ENCODE results near the gene MBP. TPM values are rescaled to one million over a fixed set of nuclear protein-coding genes. Genes with fewer than 3 reads are reported as not detected.

MBP gene
- total and polyA plus RNA-seq, 2 of the 4 experiments (the other 2 are of a cell fraction): 0.72 to 0.90 TPM

GRCh38 chr18:77044866-77045664 lies 87.5 kb downstream of the MBP start:
- H4K20me1 ChIP-seq (ENCODE audit: insufficient read depth, low read length): no peaks in the 10 kb centered on the region
- no peak overlapping the region for H2BK15ac ChIP-seq (ENCODE audit: low read depth, low read length)
- peak overlapping the region; percentile 65; the same call in 1 of the 2 replicates for H3K23ac ChIP-seq (ENCODE audit: low read depth, low read length)
- dilution Hi-C loops (cut with HindIII; ENCODE audit: low sequenced_read_pairs, unreplicated experiment) (no loop called here), in situ Hi-C loops (cut with MboI; ENCODE audit: low sequenced_read_pairs) (no loop called here), intact Hi-C loops (cut with micrococcal nuclease) (no loop called here)
- H2AK9ac ChIP-seq (replicated peaks; ENCODE audit: low read depth, low read length, poor library complexity): no peak overlapping the region
- H3K79me1 ChIP-seq (ENCODE audit: low read depth in 1 of 2, low read length in 2 of 2): no peaks in the 10 kb centered on the region
- H2AK5ac ChIP-seq (ENCODE audit: low read depth, low read length): no peak overlapping the region
- H2BK5ac ChIP-seq (ENCODE audit: low read depth, low read length, poor library complexity, severe bottlenecking): no peak overlapping the region
- H3K4me3 ChIP-seq (ENCODE audit: insufficient read depth, low read depth, low read length): no peak overlapping the region
- H2BK20ac ChIP-seq (ENCODE audit: low read depth, low read length): no peak overlapping the region
- CTCF ChIA-PET: no interaction called here
- H3K4me2 ChIP-seq (ENCODE audit: low read depth, low read length): no peak overlapping the region
- H3K56ac ChIP-seq (ENCODE audit: extremely low read depth, insufficient read depth, low read length): no peak overlapping the region
- H3K36me3 ChIP-seq (ENCODE audit: control insufficient read depth, insufficient read depth, low read length): no peaks in the 10 kb centered on the region
- no peak overlapping the region for H3K9ac ChIP-seq (ENCODE audit: low read depth, low read length)
- no peak overlapping the region for H3K18ac ChIP-seq (ENCODE audit: low read depth, low read length)
- H3K9me3 ChIP-seq (ENCODE audit: control insufficient read depth, insufficient read depth, low read length): no peaks in the 10 kb centered on the region
- no peak overlapping the region for H4K5ac ChIP-seq (ENCODE audit: low read depth, low read length)
- no peak overlapping the region for H4K8ac ChIP-seq (ENCODE audit: low read depth in 2 of 2, low read length in 2 of 2)
- no peaks in the 10 kb centered on the region for H3K4me1 ChIP-seq (ENCODE audit: control insufficient read depth, insufficient read depth, low read length)
- ATAC-seq (ENCODE audit: low read depth) (no peak), DNase-seq (no peak)
- no peak overlapping the region for H2AFZ ChIP-seq (replicated peaks; ENCODE audit: low read length, poor library complexity)
- H3K14ac ChIP-seq (replicated peaks; ENCODE audit: low read depth, low read length): no peak overlapping the region
- WGBS, 2 experiments (ENCODE audit: extremely low coverage in 2 of 2, insufficient read length in 1 of 2): 73% methylated on average over 6 of the region's 14 CpGs; no CpG with 5 or more reads in 1 of the 2 experiments
- TF ChIP-seq NFE2L2 (IDR thresholded peaks at IDR 0.05; ENCODE audit: low read depth, low read length): no peak
- no peak for TF ChIP-seq RFX5 (IDR thresholded peaks at IDR 0.05; ENCODE audit: low read depth, low read length)
- TF ChIP-seq SMC3 (IDR thresholded peaks at IDR 0.05; ENCODE audit: low read depth, low read length): no peak
- no peak for TF ChIP-seq POLR2A (IDR thresholded peaks at IDR 0.05; ENCODE audit: low read depth, low read length)
- TF ChIP-seq RCOR1 (IDR thresholded peaks at IDR 0.05; ENCODE audit: insufficient replicate concordance, low read length): no peak
- no peak for TF ChIP-seq USF2 (IDR thresholded peaks at IDR 0.05; ENCODE audit: low read depth, low read length)
- no peak for TF ChIP-seq CHD1 (IDR thresholded peaks at IDR 0.05; ENCODE audit: low read depth, low read length)
- TF ChIP-seq RAD21 (IDR thresholded peaks at IDR 0.05; ENCODE audit: low read length): no peak
- TF ChIP-seq MAZ (IDR thresholded peaks at IDR 0.05; ENCODE audit: borderline replicate concordance, low read depth, low read length): no peak
- no peak for TF ChIP-seq ELK1 (IDR thresholded peaks at IDR 0.05; ENCODE audit: borderline replicate concordance, low read depth, low read length)
- no peak for TF ChIP-seq MXI1 (IDR thresholded peaks at IDR 0.05; ENCODE audit: borderline replicate concordance, low read depth, low read length)
- no peak for TF ChIP-seq MAFK (IDR thresholded peaks at IDR 0.05; ENCODE audit: low read depth, low read length)
- no peak for TF ChIP-seq FOS (IDR thresholded peaks at IDR 0.05; ENCODE audit: low read depth, low read length)
- no peak for TF ChIP-seq BHLHE40 (IDR thresholded peaks at IDR 0.05; ENCODE audit: low read depth, low read length)
- no peak for TF ChIP-seq CEBPB (IDR thresholded peaks at IDR 0.05; ENCODE audit: low read depth, low read length)
- no peak for TF ChIP-seq CTCF (conservative IDR thresholded peaks at IDR 0.05; ENCODE audit: low read depth, low read length)
- no peak overlapping the region for H2BK120ac ChIP-seq (ENCODE audit: low read depth, low read length)
- no peak overlapping the region for H4K91ac ChIP-seq (ENCODE audit: insufficient read depth, low read depth, low read length)
- H3K9me1 ChIP-seq (ENCODE audit: insufficient read depth, low read length): no peaks in the 10 kb centered on the region
- no peak overlapping the region for H3K4ac ChIP-seq (ENCODE audit: low read depth, low read length)
- POLR2A ChIA-PET (ENCODE audit: unreplicated experiment): no interaction called here
- no peak overlapping the region for H3K27ac ChIP-seq (ENCODE audit: insufficient read depth, low read length)
- no peaks in the 10 kb centered on the region; the same call in 1 of the 2 replicates for H3K27me3 ChIP-seq (ENCODE audit: control insufficient read depth, insufficient read depth, low read length)
- no TSS peak for BruUV-seq (replicated peaks)

Data from IMR-90 (cell line).